Measurements from ENCODE around the gene METTL25B. TPM values are rescaled to one million over a fixed set of nuclear protein-coding genes. Genes with fewer than 3 reads are reported as not detected.

Gene METTL25B
- total and polyA plus RNA-seq, 10 donors = 23.2 to 43.8 (median 33.9) TPM

- DNase-seq = no peak
- Histone ChIP-seq H3K4me3 (peak overlapping the region in 7 of 8 donors; percentile 42 to 99 (median 93)), H3K27me3 (replicated peaks in 1 of 7) (no peaks in the 10 kb centered on the region), H3K4me1 (peaks cover 46 to 85% (median 66%) of the 10 kb centered on the region in 6 donors), H3K36me3 (peaks cover 0 to 26% (median 22%) of the 10 kb centered on the region in 6 donors), H3K27ac (peak overlapping the region; percentile 87 to 97 (median 94)), H3K9me3 (no peaks in the 10 kb centered on the region)
- WGBS, 5 donors = 8 to 15% (median 11%) methylated on average over 8 of the region's 8 CpGs
- TF ChIP-seq POLR2AphosphoS5 (IDR thresholded peaks at IDR 0.05) (no peak), CTCF (IDR thresholded peaks at IDR 0.05 in 8 of 11, conservative IDR thresholded peaks at IDR 0.05 in 3 of 11) (no peak), POLR2A (IDR thresholded peaks at IDR 0.05) (no peak)
- intact Hi-C loops (cut with DNase I; ENCODE audit: low total_unique reads) = no loop called here
Measured at GRCh38 chr1:156747742-156748669, 19.7 kb downstream of the METTL25B start.

GRCh38 chr1:156748670-156749418 is 20.6 kb downstream of the METTL25B start:
- H3K4me3 ChIP-seq = peak overlapping the region in 7 of 8 donors; percentile 84 to 99 (median 95)
- peaks cover 0 to 18% (median 14%) of the 10 kb centered on the region in 6 donors for H3K36me3 ChIP-seq
- H3K9me3 ChIP-seq = no peaks in the 10 kb centered on the region
- H3K4me1 ChIP-seq = peaks cover 51 to 87% (median 73%) of the 10 kb centered on the region in 6 donors
- 3 to 9% (median 6%) methylated on average over 8 to 9 of the region's 9 CpGs for WGBS, 5 donors
- intact Hi-C loops (cut with DNase I; ENCODE audit: low total_unique reads) = no loop called here
- peak overlapping the region; percentile 87 to 97 (median 94) for H3K27ac ChIP-seq
- no peak for DNase-seq
- H3K27me3 ChIP-seq (replicated peaks in 1 of 7) = no peaks in the 10 kb centered on the region
- TF ChIP-seq POLR2AphosphoS5 (IDR thresholded peaks at IDR 0.05) (peak in 2 of 3 donors; percentile 50 to 58), CTCF (IDR thresholded peaks at IDR 0.05 in 8 of 11, conservative IDR thresholded peaks at IDR 0.05 in 3 of 11) (peak in 1 of 11 experiments; percentile 5), POLR2A (IDR thresholded peaks at IDR 0.05) (no peak)

GRCh38 chr1:156749419-156750118 is 21.3 kb downstream of the METTL25B start:
- Histone ChIP-seq H3K27me3 (replicated peaks in 1 of 7) (no peaks in the 10 kb centered on the region), H3K4me1 (peaks cover 51 to 87% (median 73%) of the 10 kb centered on the region in 6 donors), H3K4me3 (peak overlapping the region; percentile 47 to 99 (median 94)), H3K36me3 (peaks cover 0 to 11% (median 7%) of the 10 kb centered on the region in 6 donors), H3K27ac (peak overlapping the region; percentile 87 to 97 (median 94)), H3K9me3 (no peaks in the 10 kb centered on the region)
- intact Hi-C loops (cut with DNase I; ENCODE audit: low total_unique reads) = no loop called here
- no peak for DNase-seq
- TF ChIP-seq POLR2AphosphoS5 (IDR thresholded peaks at IDR 0.05) (no peak), CTCF (IDR thresholded peaks at IDR 0.05 in 8 of 11, conservative IDR thresholded peaks at IDR 0.05 in 3 of 11) (no peak), POLR2A (IDR thresholded peaks at IDR 0.05) (no peak)
- WGBS, 5 donors = 18 to 28% (median 21%) methylated on average over 6 to 8 of the region's 8 CpGs
